Uterus (tissue), 4 donors: ENCODE measurements around the gene SLC6A19. TPM values are rescaled to one million over a fixed set of nuclear protein-coding genes. Genes with fewer than 3 reads are reported as not detected.

Experiments
- DNase-seq, 2 donors: peaks; one replicate each; pipeline ENCODE4 v3.0.0-alpha.2; 2019 to 2020
- H3K27ac ChIP-seq, 2 donors: fragments of 200-600 bp; sonication (generic); 1 replicate in 1 of 2; 2 replicates in 1 of 2; pipeline ENCODE4 v1.5.1; 2016 to 2018
- H3K27me3 ChIP-seq, 2 donors: fragments of 200-600 bp; sonication (generic); one replicate each; pipeline ENCODE4 v1.5.1; 2018 to 2019; ENCODE audit warnings: control low read depth in 1 of 2
- H3K36me3 ChIP-seq, 2 donors: fragments of 200-600 bp; sonication (generic); one replicate each; pipeline ENCODE4 v1.5.1; 2019; ENCODE audit warnings: control low read depth in 1 of 2
- H3K4me1 ChIP-seq, 2 donors: fragments of 200-600 bp; sonication (generic); one replicate each; pipeline ENCODE4 v1.5.1; 2018 to 2019; ENCODE audit warnings: control low read depth in 1 of 2
- H3K4me3 ChIP-seq, 2 donors: fragments of 200-600 bp; sonication (generic); 1 replicate in 1 of 2; 2 replicates in 1 of 2; pipeline ENCODE4 v1.5.1; 2018 to 2019; ENCODE audit warnings: mild to moderate bottlenecking in 1 of 2
- H3K9me3 ChIP-seq, 2 donors: fragments of 200-600 bp; sonication (generic); one replicate each; pipeline ENCODE4 v1.5.1; 2019; ENCODE audit warnings: control low read depth in 1 of 2
- POLR2A ChIP-seq, 2 donors: fragments of 450-650 bp; IDR thresholded peaks; one replicate each; pipeline ENCODE4 v1.6.1; 2016; ENCODE audit warnings: antibody characterized with exemption in 2 of 2, mild to moderate bottlenecking in 1 of 2, moderate library complexity in 1 of 2
- intact Hi-C: fragments of 100-400 bp; cut with DNase I; formaldehyde crosslinking; loops from one replicate; pipeline ENCODE4 v1.15.1; 2023; ENCODE audit warnings: low total_unique reads
- total RNA-seq, 4 donors: library from RNA; depleted of rRNA in 3 of 4; stranded (reverse); fragments of >200 nt in 3 of 4; gene quantifications; one replicate each; pipeline versions ENCODE4 v1.1.0 to v1.2.4, GENCODE V29; 2014 to 2023
- TF ChIP-seq, protein P1 (sequence below), 4 experiments: fragments of 200-600 bp in 2 of 4; fragments of 450-650 bp in 2 of 4; sonication (generic) in 2 of 4; IDR thresholded peaks; one replicate each; pipeline ENCODE4 v1.5.1; 2016 to 2019; ENCODE audit warnings: antibody characterized with exemption in 4 of 4, mild to moderate bottlenecking in 2 of 4, moderate library complexity in 1 of 4
- donor health status: DM: yes; HTN: yes; CAD: no.

The SLC6A19 gene
- total RNA-seq, 4 donors from 2014 or later = under 0.01 TPM; not detected in 3

DNA sequence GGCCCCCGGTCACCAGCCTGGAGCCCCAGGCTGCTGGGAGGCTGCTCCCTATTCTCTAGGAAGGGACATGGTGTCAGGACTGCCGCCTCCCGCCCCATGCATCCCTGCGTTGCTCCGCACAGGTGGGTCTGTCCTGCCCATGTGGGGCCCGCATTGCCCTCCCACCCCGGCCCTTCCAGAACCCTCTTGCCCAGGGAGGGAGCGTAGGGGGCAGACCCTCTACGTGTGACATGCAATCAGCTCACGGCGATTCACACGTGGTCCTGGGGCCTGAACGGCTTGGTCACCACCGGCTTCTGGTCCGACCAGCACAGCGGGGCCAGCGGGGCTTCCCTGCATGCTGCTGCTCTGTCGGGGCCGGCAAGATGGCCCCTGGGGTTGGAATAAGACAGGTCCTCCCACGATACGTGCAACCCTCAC lies 9.4 kb downstream of the SLC6A19 start:
- H3K27me3 ChIP-seq = no peaks in the 10 kb centered on the region
- no peaks in the 10 kb centered on the region for H3K4me1 ChIP-seq
- no peaks in the 10 kb centered on the region for H3K9me3 ChIP-seq
- H3K4me3 ChIP-seq = no peak overlapping the region
- H3K27ac ChIP-seq = no peak overlapping the region
- intact Hi-C loops = no loop called here
- TF ChIP-seq, protein P1, sequence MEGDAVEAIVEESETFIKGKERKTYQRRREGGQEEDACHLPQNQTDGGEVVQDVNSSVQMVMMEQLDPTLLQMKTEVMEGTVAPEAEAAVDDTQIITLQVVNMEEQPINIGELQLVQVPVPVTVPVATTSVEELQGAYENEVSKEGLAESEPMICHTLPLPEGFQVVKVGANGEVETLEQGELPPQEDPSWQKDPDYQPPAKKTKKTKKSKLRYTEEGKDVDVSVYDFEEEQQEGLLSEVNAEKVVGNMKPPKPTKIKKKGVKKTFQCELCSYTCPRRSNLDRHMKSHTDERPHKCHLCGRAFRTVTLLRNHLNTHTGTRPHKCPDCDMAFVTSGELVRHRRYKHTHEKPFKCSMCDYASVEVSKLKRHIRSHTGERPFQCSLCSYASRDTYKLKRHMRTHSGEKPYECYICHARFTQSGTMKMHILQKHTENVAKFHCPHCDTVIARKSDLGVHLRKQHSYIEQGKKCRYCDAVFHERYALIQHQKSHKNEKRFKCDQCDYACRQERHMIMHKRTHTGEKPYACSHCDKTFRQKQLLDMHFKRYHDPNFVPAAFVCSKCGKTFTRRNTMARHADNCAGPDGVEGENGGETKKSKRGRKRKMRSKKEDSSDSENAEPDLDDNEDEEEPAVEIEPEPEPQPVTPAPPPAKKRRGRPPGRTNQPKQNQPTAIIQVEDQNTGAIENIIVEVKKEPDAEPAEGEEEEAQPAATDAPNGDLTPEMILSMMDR (IDR thresholded peaks at IDR 0.05) = no peak
- TF ChIP-seq POLR2A (IDR thresholded peaks at IDR 0.05) = no peak
- no peak for DNase-seq
- H3K36me3 ChIP-seq = no peaks in the 10 kb centered on the region

DNA sequence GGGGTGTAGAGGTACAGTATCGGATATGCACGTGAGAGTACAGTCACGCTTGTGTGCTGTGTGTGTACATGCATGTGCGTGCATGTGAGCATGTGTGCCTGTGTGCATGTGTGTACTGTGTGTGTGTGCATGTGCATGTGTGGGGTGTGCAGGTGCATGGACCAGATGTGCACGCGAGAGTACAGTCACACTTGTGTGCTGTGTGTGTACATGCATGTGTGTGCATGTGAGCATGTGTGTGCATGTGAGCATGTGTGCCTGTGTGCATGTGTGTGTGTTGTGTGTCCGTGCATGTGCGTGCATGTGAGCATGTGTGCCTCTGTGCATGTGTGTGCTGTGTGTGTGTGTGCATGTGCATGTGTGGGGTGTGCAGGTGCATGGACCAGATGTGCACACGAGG lies 10.3 kb downstream of the SLC6A19 start:
- Histone ChIP-seq H3K4me1 (no peaks in the 10 kb centered on the region), H3K9me3 (no peaks in the 10 kb centered on the region), H3K27me3 (no peaks in the 10 kb centered on the region), H3K4me3 (no peak overlapping the region), H3K27ac (no peak overlapping the region), H3K36me3 (no peaks in the 10 kb centered on the region)
- no peak for TF ChIP-seq POLR2A (IDR thresholded peaks at IDR 0.05)
- TF ChIP-seq, protein P1 (IDR thresholded peaks at IDR 0.05) = no peak
- DNase-seq = no peak
- intact Hi-C loops = no loop called here

DNA sequence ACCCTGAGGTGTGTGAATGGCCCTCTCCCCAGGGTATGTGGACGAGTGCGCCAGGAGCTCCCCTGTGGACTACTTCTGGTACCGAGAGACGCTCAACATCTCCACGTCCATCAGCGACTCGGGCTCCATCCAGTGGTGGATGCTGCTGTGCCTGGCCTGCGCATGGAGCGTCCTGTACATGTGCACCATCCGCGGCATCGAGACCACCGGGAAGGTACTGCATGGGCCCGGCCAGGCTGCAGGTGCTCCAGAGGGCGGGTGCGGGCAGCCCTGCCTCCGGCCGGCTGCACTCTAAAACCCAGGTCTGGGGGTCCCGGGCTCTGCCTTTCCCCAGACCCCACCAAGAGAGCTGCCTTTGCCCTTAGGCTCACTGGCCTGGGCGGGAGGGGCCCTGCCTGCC lies 10.9 kb downstream of the SLC6A19 start:
- no peak for DNase-seq
- Histone ChIP-seq H3K4me3 (no peak overlapping the region), H3K9me3 (no peaks in the 10 kb centered on the region), H3K36me3 (no peaks in the 10 kb centered on the region), H3K27me3 (no peaks in the 10 kb centered on the region), H3K27ac (no peak overlapping the region), H3K4me1 (no peaks in the 10 kb centered on the region)
- TF ChIP-seq, protein P1 (IDR thresholded peaks at IDR 0.05) = no peak
- TF ChIP-seq POLR2A (IDR thresholded peaks at IDR 0.05) = no peak
- intact Hi-C loops = no loop called here

DNA sequence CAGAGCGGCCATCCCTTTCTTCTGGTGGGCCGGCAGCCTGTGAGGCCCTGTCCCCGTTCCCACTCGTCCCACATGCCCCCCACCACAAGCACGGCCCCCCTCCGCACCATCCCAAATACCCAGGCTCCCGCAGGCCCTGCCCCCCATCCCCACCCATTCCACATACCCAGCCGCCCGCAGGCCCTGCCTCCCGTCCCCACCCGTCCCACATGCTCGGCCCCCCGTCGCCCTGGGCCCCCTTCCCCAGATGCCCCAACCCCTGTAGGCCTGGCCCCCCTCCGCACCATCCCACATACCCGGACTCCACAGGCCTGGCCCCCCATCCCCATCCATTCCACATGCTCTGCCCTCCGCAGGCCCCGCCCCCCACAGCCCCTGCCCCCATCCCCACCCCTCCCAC lies 11.5 kb downstream of the SLC6A19 start:
- Histone ChIP-seq H3K36me3 (no peaks in the 10 kb centered on the region), H3K27me3 (no peaks in the 10 kb centered on the region), H3K27ac (no peak overlapping the region), H3K4me1 (no peaks in the 10 kb centered on the region), H3K9me3 (no peaks in the 10 kb centered on the region), H3K4me3 (no peak overlapping the region)
- no peak for TF ChIP-seq POLR2A (IDR thresholded peaks at IDR 0.05)
- TF ChIP-seq, protein P1 (IDR thresholded peaks at IDR 0.05) = no peak
- no peak for DNase-seq
- intact Hi-C loops = no loop called here

DNA sequence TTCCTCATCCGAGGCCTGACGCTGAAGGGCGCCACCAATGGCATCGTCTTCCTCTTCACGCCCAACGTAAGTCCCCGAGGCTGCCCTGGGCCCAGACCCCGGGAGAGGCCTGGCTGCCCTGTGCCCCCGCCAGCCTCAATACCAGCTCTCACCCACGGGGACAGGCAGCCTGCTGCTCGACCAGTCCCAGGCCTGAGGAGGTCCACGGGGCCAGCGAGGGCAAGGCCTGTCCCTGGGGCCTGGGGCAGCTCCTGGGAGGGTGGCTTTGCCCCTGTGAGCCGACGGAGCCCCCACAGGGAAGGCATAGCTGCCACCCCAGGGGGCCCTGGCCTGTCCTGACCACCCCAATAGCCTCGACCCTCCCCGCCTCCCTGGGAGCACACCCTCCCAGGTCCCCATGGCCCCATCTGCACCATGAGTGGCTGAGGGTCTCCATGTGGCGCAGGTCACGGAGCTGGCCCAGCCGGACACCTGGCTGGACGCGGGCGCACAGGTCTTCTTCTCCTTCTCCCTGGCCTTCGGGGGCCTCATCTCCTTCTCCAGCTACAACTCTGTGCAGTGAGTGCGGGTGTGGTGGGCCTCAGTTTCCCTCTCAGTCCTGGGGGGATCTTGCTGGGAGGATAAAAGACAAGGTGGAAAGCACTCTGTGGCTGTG lies 12.2 kb downstream of the SLC6A19 start:
- Histone ChIP-seq H3K4me3 (no peak overlapping the region), H3K27ac (no peak overlapping the region), H3K9me3 (no peaks in the 10 kb centered on the region), H3K27me3 (no peaks in the 10 kb centered on the region), H3K36me3 (no peaks in the 10 kb centered on the region), H3K4me1 (no peaks in the 10 kb centered on the region)
- no peak for TF ChIP-seq POLR2A (IDR thresholded peaks at IDR 0.05)
- TF ChIP-seq, protein P1 (IDR thresholded peaks at IDR 0.05) = no peak
- no peak for DNase-seq
- intact Hi-C loops = no loop called here
